ENCODE data around the gene VPS13D.

The VPS13D gene

GRCh38 chr1:12376236-12377045 lies 146.6 kb downstream of the VPS13D start:
- TF ChIP-seq CTCF (conservative IDR thresholded peaks at IDR 0.05; ENCODE audit: low read length), result no peak
- no peak for DNase-seq (ENCODE audit: low read depth)

GRCh38 chr1:12380326-12381249 lies 150.8 kb downstream of the VPS13D start:
- TF ChIP-seq CTCF (conservative IDR thresholded peaks at IDR 0.05; ENCODE audit: low read length), result no peak
- H3K4me3 ChIP-seq (ENCODE audit: low read length), result no peak overlapping the region
- peak; percentile 37 for DNase-seq (ENCODE audit: low read depth)

More at GRCh38 chr1:12376236-12377045, 146.6 kb downstream of the VPS13D start:
- no peak overlapping the region for H3K4me3 ChIP-seq (ENCODE audit: low read length)

GRCh38 chr1:12383001-12383400 lies 153.2 kb downstream of the VPS13D start:
- DNase-seq (ENCODE audit: low read depth), result no peak
- no peak overlapping the region for H3K4me3 ChIP-seq (ENCODE audit: low read length)
- no peak for TF ChIP-seq CTCF (conservative IDR thresholded peaks at IDR 0.05; ENCODE audit: low read length)

- H3K4me3 ChIP-seq (ENCODE audit: low read length), result no peak overlapping the region
- DNase-seq (ENCODE audit: low read depth), result peak; percentile 65
- no peak for TF ChIP-seq CTCF (conservative IDR thresholded peaks at IDR 0.05; ENCODE audit: low read length)
These were observed 154.0 kb downstream of the VPS13D start for GRCh38 chr1:12383786-12384185.

GRCh38 chr1:12384836-12385456 lies 155.1 kb downstream of the VPS13D start:
- TF ChIP-seq CTCF (conservative IDR thresholded peaks at IDR 0.05; ENCODE audit: low read length), result no peak
- DNase-seq (ENCODE audit: low read depth), result no peak
- no peak overlapping the region for H3K4me3 ChIP-seq (ENCODE audit: low read length)

- H3K4me3 ChIP-seq (ENCODE audit: low read length), result no peak overlapping the region
- TF ChIP-seq CTCF (conservative IDR thresholded peaks at IDR 0.05; ENCODE audit: low read length), result no peak
- DNase-seq (ENCODE audit: low read depth), result no peak
These were observed 156.3 kb downstream of the VPS13D start for GRCh38 chr1:12386130-12386529.

Data from AG10803 (cell line).